SK-N-MC (cell line): Measurements from ENCODE around the gene MKRN2.

Source experiments
- EZH2 ChIP-seq: fragments of 200-600 bp; sonication (generic); IDR thresholded peaks from one replicate; pipeline ENCODE4 v1.6.1; 2017; ENCODE audit warnings: antibody characterized with exemption
- POLR2AphosphoS5 ChIP-seq: IDR thresholded peaks from 2 replicates; pipeline ENCODE4 v1.6.1; 2012; ENCODE audit warnings: mild to moderate bottlenecking, low read depth, low read length, borderline replicate concordance

- TF ChIP-seq POLR2AphosphoS5 (no peak), EZH2 (no peak)
Measured at GRCh38 chr3:12613250-12613649, 56.4 kb downstream of the MKRN2 start.
